HEK293 (cell line): Measurements from ENCODE around the gene TMEM151B.
A peak's percentile ranks its signal among the peaks of the same experiment; 100 is the strongest.

Experiments
- CTCF ChIA-PET: fragments of 350-600 bp; formaldehyde crosslinking; extraction: SDS; loops from one replicate; lab custom pipeline; 2021; ENCODE audit warnings: antibody characterized with exemption; lab: Yijun Ruan, JAX
- POLR2A ChIA-PET: fragments of 300-600 bp; formaldehyde crosslinking; extraction: SDS; loops from one replicate; lab custom pipeline; 2020; ENCODE audit warnings: antibody characterized with exemption, inconsistent platforms; lab: Yijun Ruan, JAX
- H3K27ac ChIP-seq: fragments of 200-500 bp; sonication (Bioruptor generic); 2 replicates; pipeline ENCODE4 v1.5.1; 2014; ENCODE audit warnings: low read depth, low read length, control low read depth, inconsistent platforms; ENCODE audit errors: extremely low read depth
- H3K36me3 ChIP-seq, 2 experiments: fragments of 200-500 bp in 1 of 2; sonication (Bioruptor generic) in 1 of 2; 1 replicate in 1 of 2; 2 replicates in 1 of 2; pipeline ENCODE4 v1.5.1; 2014 to 2017; ENCODE audit warnings: inconsistent platforms in 2 of 2, low read length in 2 of 2; ENCODE audit not compliant: control insufficient read depth in 2 of 2, insufficient read depth in 1 of 2
- H3K4me1 ChIP-seq: fragments of 200-500 bp; sonication (Bioruptor generic); 2 replicates; pipeline ENCODE4 v1.5.1; 2014; ENCODE audit warnings: mild to moderate bottlenecking, low read length, inconsistent platforms; ENCODE audit not compliant: control insufficient read depth, insufficient read depth
- H3K4me3 ChIP-seq: 2 replicates; pipeline ENCODE4 v1.5.1; 2011; ENCODE audit warnings: low read depth, mild to moderate bottlenecking, control low read depth, low read length, moderate library complexity
- H3K9me3 ChIP-seq: fragments of 200-500 bp; sonication (Bioruptor generic); 2 replicates; pipeline ENCODE4 v1.5.1; 2014; ENCODE audit warnings: low read depth, low read length, inconsistent platforms; ENCODE audit not compliant: control insufficient read depth, insufficient read depth
- GLI2 ChIP-seq: fragments of 450-650 bp; formaldehyde crosslinking; IDR thresholded peaks from 2 replicates; pipeline ENCODE4; 2017; ENCODE audit warnings: missing biosample characterization, missing genetic modification characterization, low read depth, borderline replicate concordance
- IKZF3 ChIP-seq: fragments of 450-650 bp; IDR thresholded peaks from 2 replicates; pipeline ENCODE4 v1.5.0; 2018; ENCODE audit warnings: missing biosample characterization, mild to moderate bottlenecking, missing genetic modification characterization, moderate library complexity
- MZF1 ChIP-seq: fragments of 450-650 bp; formaldehyde crosslinking; IDR thresholded peaks from 2 replicates; pipeline ENCODE4 v1.5.1; 2017; ENCODE audit warnings: missing biosample characterization, missing genetic modification characterization, borderline replicate concordance
- PRDM1 ChIP-seq: fragments of 450-650 bp; formaldehyde crosslinking; IDR thresholded peaks from 2 replicates; pipeline ENCODE4; 2016; ENCODE audit warnings: missing biosample characterization, missing genetic modification characterization
- PRDM6 ChIP-seq: fragments of 450-650 bp; formaldehyde crosslinking; IDR thresholded peaks from 2 replicates; pipeline ENCODE4 v1.5.1; 2017; ENCODE audit warnings: missing biosample characterization, missing genetic modification characterization
- YY2 ChIP-seq: fragments of 450-650 bp; formaldehyde crosslinking; IDR thresholded peaks from 2 replicates; pipeline ENCODE4 v1.5.1; 2016; ENCODE audit warnings: missing biosample characterization, missing genetic modification characterization
- ZBTB17 ChIP-seq: fragments of 450-650 bp; formaldehyde crosslinking; IDR thresholded peaks from 2 replicates; pipeline ENCODE4 v1.5.1; 2016; ENCODE audit warnings: missing biosample characterization, missing genetic modification characterization
- ZBTB6 ChIP-seq: fragments of 450-650 bp; formaldehyde crosslinking; IDR thresholded peaks from 2 replicates; pipeline ENCODE4 v1.5.1; 2017; ENCODE audit warnings: missing biosample characterization, missing genetic modification characterization
- ZFP37 ChIP-seq: fragments of 450-650 bp; formaldehyde crosslinking; IDR thresholded peaks from 2 replicates; pipeline ENCODE4 v1.5.1; 2016; ENCODE audit warnings: missing biosample characterization, missing genetic modification characterization
- ZIC2 ChIP-seq: fragments of 450-650 bp; formaldehyde crosslinking; IDR thresholded peaks from 2 replicates; pipeline ENCODE4 v1.5.1; 2016; ENCODE audit warnings: missing biosample characterization, missing genetic modification characterization
- ZNF18 ChIP-seq: fragments of 450-650 bp; formaldehyde crosslinking; IDR thresholded peaks from 2 replicates; pipeline ENCODE4 v1.5.1; 2016; ENCODE audit warnings: missing biosample characterization, missing genetic modification characterization
- ZNF24 ChIP-seq: fragments of 450-650 bp; formaldehyde crosslinking; IDR thresholded peaks from 2 replicates; pipeline ENCODE4 v1.5.1; 2016; ENCODE audit warnings: missing biosample characterization, missing genetic modification characterization
- ZNF335 ChIP-seq: fragments of 450-650 bp; formaldehyde crosslinking; conservative IDR thresholded peaks from 2 replicates; pipeline ENCODE4 v1.5.1; 2016; ENCODE audit warnings: missing biosample characterization, missing genetic modification characterization
- ZNF501 ChIP-seq: fragments of 450-650 bp; formaldehyde crosslinking; IDR thresholded peaks from 2 replicates; pipeline ENCODE4 v1.5.1; 2016; ENCODE audit warnings: missing biosample characterization, missing genetic modification characterization
- ZNF513 ChIP-seq: fragments of 450-650 bp; IDR thresholded peaks from 2 replicates; pipeline ENCODE4 v1.5.1; 2018; ENCODE audit warnings: missing biosample characterization, missing genetic modification characterization
- ZNF558 ChIP-seq: fragments of 450-650 bp; formaldehyde crosslinking; IDR thresholded peaks from 2 replicates; pipeline ENCODE4 v1.5.1; 2016; ENCODE audit warnings: missing biosample characterization, missing genetic modification characterization
- ZNF596 ChIP-seq: fragments of 450-650 bp; IDR thresholded peaks from 2 replicates; pipeline ENCODE4 v1.5.0; 2018; ENCODE audit warnings: missing biosample characterization, mild to moderate bottlenecking, missing genetic modification characterization, moderate library complexity
- ZNF600 ChIP-seq: fragments of 450-650 bp; formaldehyde crosslinking; IDR thresholded peaks from 2 replicates; pipeline ENCODE4 v1.5.1; 2016; ENCODE audit warnings: missing biosample characterization, missing genetic modification characterization
- ZNF626 ChIP-seq: fragments of 450-650 bp; sonication (Bioruptor Pico); formaldehyde crosslinking; IDR thresholded peaks from 2 replicates; pipeline ENCODE4 v1.5.1; 2018; ENCODE audit warnings: missing biosample characterization, missing genetic modification characterization, inconsistent platforms
- ZNF639 ChIP-seq: fragments of 450-650 bp; formaldehyde crosslinking; IDR thresholded peaks from 2 replicates; pipeline ENCODE4 v1.5.1; 2016; ENCODE audit warnings: missing biosample characterization, missing genetic modification characterization
- ZNF654 ChIP-seq: fragments of 450-650 bp; formaldehyde crosslinking; IDR thresholded peaks from 2 replicates; pipeline ENCODE4 v1.5.1; 2016; ENCODE audit warnings: low read depth, missing biosample characterization, missing genetic modification characterization
- ZNF658 ChIP-seq: fragments of 450-650 bp; formaldehyde crosslinking; IDR thresholded peaks from 2 replicates; pipeline ENCODE4; 2016; ENCODE audit warnings: missing biosample characterization, missing genetic modification characterization
- ZNF670 ChIP-seq: fragments of 450-650 bp; formaldehyde crosslinking; IDR thresholded peaks from 2 replicates; pipeline ENCODE4 v1.5.1; 2016; ENCODE audit warnings: missing biosample characterization, missing genetic modification characterization, low read depth
- ZNF785 ChIP-seq: fragments of 450-650 bp; formaldehyde crosslinking; IDR thresholded peaks from 2 replicates; pipeline ENCODE4 v1.5.1; 2016; ENCODE audit warnings: missing biosample characterization, missing genetic modification characterization
- ZSCAN16 ChIP-seq: fragments of 450-650 bp; formaldehyde crosslinking; IDR thresholded peaks from 2 replicates; pipeline ENCODE4 v1.5.1; 2016; ENCODE audit warnings: missing biosample characterization, missing genetic modification characterization

Gene TMEM151B

GRCh38 chr6:44251576-44252524 is 18.4 kb upstream of the TMEM151B start:
- POLR2A ChIA-PET, result interaction anchor here (0.7 to 2.3 kb wide), 3 partner anchors 11 to 79 kb away, joined by 3 to 6 read pairs (median 4); partner anchors contain the start of gene SLC29A1
- TF ChIP-seq PRDM1 (tag by site-specific recombination) (no peak), ZNF513 (tag by site-specific recombination) (peak; percentile 64)
- CTCF ChIA-PET, result interaction anchor here (0.6 to 2.6 kb wide), 9 partner anchors 8 to 173 kb away, joined by 3 to 10 read pairs (median 6); no protein-coding TSS in a partner anchor
- Histone ChIP-seq H3K36me3 (peaks cover 28 to 86% of the 10 kb centered on the region in 2 experiments), H3K27ac (no peak overlapping the region), H3K9me3 (no peaks in the 10 kb centered on the region), H3K4me1 (no peaks in the 10 kb centered on the region), H3K4me3 (no peak overlapping the region)

- Histone ChIP-seq H3K27ac (no peak overlapping the region; the same call in 1 of the 2 replicates), H3K9me3 (no peaks in the 10 kb centered on the region), H3K4me3 (no peak overlapping the region), H3K36me3 (peaks cover 28 to 76% of the 10 kb centered on the region in 2 experiments), H3K4me1 (no peaks in the 10 kb centered on the region)
- ChIA-PET CTCF (interaction anchor here (0.6 to 2.5 kb wide), 18 partner anchors 9 to 1804 kb away, joined by 3 to 12 read pairs (median 3); partner anchors contain the start of gene SLC29A1), POLR2A (interaction anchor here (0.6 to 2.3 kb wide), 3 partner anchors 16 to 35 kb away, joined by 3 to 7 read pairs (median 6); partner anchors contain the start of gene SLC29A1)
- TF ChIP-seq YY2 (tag by site-specific recombination), result no peak
- no peak for TF ChIP-seq ZSCAN16 (tag by site-specific recombination)
- no peak for TF ChIP-seq ZNF596 (tag by site-specific recombination)
- no peak for TF ChIP-seq ZNF335 (tag by site-specific recombination)
- TF ChIP-seq ZNF626 (tag by site-specific recombination), result no peak
- no peak for TF ChIP-seq ZNF670
- TF ChIP-seq IKZF3 (tag by site-specific recombination), result 0 out of 2 replicates have a peak, but pooled peaks have one; percentile 11
- TF ChIP-seq ZNF600 (tag by site-specific recombination), result no peak
- no peak for TF ChIP-seq ZNF785 (tag by site-specific recombination)
- 0 out of 2 replicates have a peak, but pooled peaks have one; percentile 4 for TF ChIP-seq ZFP37 (tag by site-specific recombination)
- no peak for TF ChIP-seq ZNF658 (tag by site-specific recombination)
- no peak for TF ChIP-seq PRDM6 (tag by site-specific recombination)
- no peak for TF ChIP-seq ZBTB6 (tag by site-specific recombination)
- no peak for TF ChIP-seq ZNF501
- peak; percentile 29 for TF ChIP-seq ZNF654 (tag by site-specific recombination)
- no peak for TF ChIP-seq ZIC2 (tag by site-specific recombination)
- TF ChIP-seq ZNF639 (tag by site-specific recombination), result no peak
- no peak for TF ChIP-seq ZNF24 (tag by site-specific recombination)
- no peak for TF ChIP-seq MZF1
- TF ChIP-seq ZNF558 (tag by site-specific recombination), result no peak
- TF ChIP-seq ZBTB17, result peak; percentile 70
- TF ChIP-seq ZNF18 (tag by site-specific recombination), result no peak
- no peak for TF ChIP-seq GLI2 (tag by site-specific recombination)
These were observed 16.7 kb upstream of the TMEM151B start for GRCh38 chr6:44253307-44254101.
